EL (cell line): ENCODE results near the gene PARD6G.

Experiments used
- DNase-seq: peaks from one replicate; pipeline ENCODE4 v3.0.0-alpha.2; 2016

Gene PARD6G

GRCh38 chr18:80187956-80188642, 59.2 kb downstream of the PARD6G start:
- DNase-seq, result no peak

GRCh38 chr18:80185545-80185944, 61.8 kb downstream of the PARD6G start:
- DNase-seq, result no peak

GRCh38 chr18:80184243-80184772, 63.0 kb downstream of the PARD6G start:
- no peak for DNase-seq

GRCh38 chr18:80183273-80184050, 63.9 kb downstream of the PARD6G start:
- DNase-seq, result no peak

GRCh38 chr18:80182855-80183254, 64.5 kb downstream of the PARD6G start:
- DNase-seq, result no peak

GRCh38 chr18:80181642-80182461, 65.5 kb downstream of the PARD6G start:
- DNase-seq, result no peak

- DNase-seq, result no peak
Observed at GRCh38 chr18:80180778-80181564, 66.3 kb downstream of the PARD6G start.

- no peak for DNase-seq
Observed at GRCh38 chr18:80179857-80180558, 67.3 kb downstream of the PARD6G start.

- DNase-seq, result no peak
Observed at GRCh38 chr18:80178935-80179818, 68.1 kb downstream of the PARD6G start.

GRCh38 chr18:80177128-80177527, 70.2 kb downstream of the PARD6G start:
- no peak for DNase-seq

GRCh38 chr18:80176334-80177073, 70.8 kb downstream of the PARD6G start:
- no peak for DNase-seq

GRCh38 chr18:80175451-80176204, 71.7 kb downstream of the PARD6G start:
- DNase-seq, result no peak

- DNase-seq, result no peak
Observed at GRCh38 chr18:80173060-80173459, 74.3 kb downstream of the PARD6G start.

GRCh38 chr18:80172056-80172455, 75.3 kb downstream of the PARD6G start:
- no peak for DNase-seq

GRCh38 chr18:80171054-80171872, 76.1 kb downstream of the PARD6G start:
- DNase-seq, result peak; percentile 17

- no peak for DNase-seq
Observed at GRCh38 chr18:80170395-80171053, 76.8 kb downstream of the PARD6G start.

- no peak for DNase-seq
Observed at GRCh38 chr18:80169607-80170006, 77.7 kb downstream of the PARD6G start.

- no peak for DNase-seq
Observed at GRCh38 chr18:80168982-80169381, 78.3 kb downstream of the PARD6G start.
